ENCODE results near the gene PLA2G2D. TPM values are rescaled to one million over a fixed set of nuclear protein-coding genes. Genes with fewer than 3 reads are reported as not detected.

PLA2G2D gene
- total RNA-seq, 6 donors from 2014 or later: 0.13 to 0.29 TPM; not detected in 4

DNA sequence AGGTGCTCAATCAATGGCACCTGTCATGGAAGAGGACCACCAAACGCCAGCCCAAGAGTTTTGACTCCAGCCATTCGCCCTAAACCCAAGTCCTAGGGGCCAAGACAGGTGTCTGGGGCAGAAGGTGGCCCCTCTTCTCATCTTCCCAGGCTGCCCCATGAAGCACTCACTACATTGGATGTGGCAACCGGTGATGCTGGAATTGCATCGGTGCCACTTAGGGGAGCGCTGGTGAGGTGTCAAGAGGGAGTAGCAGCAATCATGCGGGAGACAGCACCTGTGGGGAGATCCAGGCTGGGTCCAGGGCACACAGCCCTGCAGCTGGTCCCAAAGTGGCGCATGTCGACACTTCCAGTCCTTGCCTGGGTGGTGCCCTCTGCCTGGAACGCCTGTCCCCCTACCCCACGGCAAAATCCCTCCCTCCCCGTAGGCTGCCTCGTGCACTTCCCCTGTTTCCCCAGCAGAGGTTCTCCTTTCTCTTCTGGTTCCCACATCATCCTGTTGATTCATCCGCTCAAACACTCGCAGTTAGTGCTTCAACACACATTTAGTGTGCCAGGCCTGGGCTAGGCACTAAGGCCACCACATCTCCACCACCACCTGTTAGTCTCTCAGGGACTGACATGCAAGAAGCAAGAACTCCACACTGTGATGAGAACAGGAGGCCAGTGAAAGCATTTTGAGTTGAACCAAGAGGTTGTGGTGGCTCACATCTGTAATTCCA is 18.5 kb downstream of the PLA2G2D start:
- WGBS, 2 donors: 11 to 40% methylated on average over 8 to 14 of the region's 14 CpGs
- DNase-seq (peak; percentile 30 to 48), ATAC-seq (ENCODE audit: low FRiP score in 2 of 2) (peak; percentile 73 to 90)
- TF ChIP-seq POLR2A (IDR thresholded peaks at IDR 0.05): no peak
- TF ChIP-seq POLR2AphosphoS5 (IDR thresholded peaks at IDR 0.05): no peak
- TF ChIP-seq EP300 (IDR thresholded peaks at IDR 0.05): no peak
- TF ChIP-seq CTCF (IDR thresholded peaks at IDR 0.05): peak; percentile 80 to 90 (median 86)
- no peak overlapping the region for H3K27ac ChIP-seq
- H3K36me3 ChIP-seq: no peaks in the 10 kb centered on the region
- peaks cover 0 to 12% (median 12%) of the 10 kb centered on the region in 4 donors for H3K4me1 ChIP-seq
- peaks cover 0 to 3% (median 0%) of the 10 kb centered on the region in 4 donors for H3K9me3 ChIP-seq
- H3K27me3 ChIP-seq: no peaks in the 10 kb centered on the region
- no peak overlapping the region for H3K4me3 ChIP-seq

DNA sequence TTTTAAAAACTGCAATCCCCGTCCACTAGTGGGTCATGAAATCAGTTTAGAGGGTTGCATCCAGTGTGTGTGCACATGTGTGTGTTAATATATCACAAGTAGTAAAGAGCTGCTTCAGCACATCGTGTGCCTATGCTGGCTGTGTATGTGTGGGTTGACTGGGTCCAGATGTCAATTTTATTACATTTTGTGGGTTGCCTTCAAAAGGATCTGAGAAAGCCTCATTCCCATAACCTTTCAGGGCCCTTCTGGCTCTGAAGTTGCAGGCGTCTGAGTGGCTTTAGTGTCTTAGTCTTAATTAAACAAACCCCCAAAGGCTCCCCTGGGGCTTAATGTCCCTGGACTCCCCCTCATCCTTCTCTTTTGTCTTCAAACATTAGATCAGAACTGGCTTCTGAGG is 19.8 kb downstream of the PLA2G2D start:
- TF ChIP-seq POLR2A (IDR thresholded peaks at IDR 0.05): no peak
- TF ChIP-seq POLR2AphosphoS5 (IDR thresholded peaks at IDR 0.05): peak; percentile 27 to 39
- no peak overlapping the region for H3K4me3 ChIP-seq
- H3K27me3 ChIP-seq: no peaks in the 10 kb centered on the region
- 55 to 70% methylated on average over 3 of the region's 3 CpGs for WGBS, 2 donors
- DNase-seq (no peak), ATAC-seq (ENCODE audit: low FRiP score in 2 of 2) (no peak)
- no peak overlapping the region for H3K27ac ChIP-seq
- peaks cover 0 to 3% (median 0%) of the 10 kb centered on the region in 4 donors for H3K9me3 ChIP-seq
- peaks cover 0 to 18% (median 13%) of the 10 kb centered on the region in 4 donors for H3K4me1 ChIP-seq
- no peaks in the 10 kb centered on the region for H3K36me3 ChIP-seq

DNA sequence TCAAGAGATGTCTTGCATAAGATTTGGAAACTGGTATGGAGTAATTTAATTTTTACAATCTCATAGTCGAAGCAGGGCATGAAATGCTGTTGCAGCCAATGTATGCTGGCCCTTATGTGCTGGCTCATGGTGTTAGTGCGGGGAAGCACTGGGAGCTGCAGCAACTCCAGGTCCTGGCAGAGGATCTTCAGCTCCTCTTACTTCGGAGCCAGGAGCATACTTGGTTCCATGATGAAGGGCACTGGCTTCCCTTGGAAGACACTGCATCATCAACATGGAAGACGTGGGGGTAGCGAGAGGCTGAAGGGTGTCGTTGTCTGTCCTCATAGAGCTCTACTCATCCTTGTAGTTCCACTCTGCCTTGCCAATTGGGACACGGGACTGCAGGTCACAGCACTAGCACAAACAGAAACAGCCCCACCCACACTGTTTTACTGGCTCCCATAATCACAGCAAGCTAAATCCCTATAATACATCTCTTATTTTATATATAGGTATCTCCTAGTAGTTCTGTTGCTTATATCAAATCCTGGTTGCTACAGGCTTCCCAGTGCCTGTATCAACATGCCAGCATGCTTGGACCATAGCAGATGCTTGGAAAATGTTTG is 22.4 kb downstream of the PLA2G2D start:
- H3K4me3 ChIP-seq: no peak overlapping the region
- H3K27me3 ChIP-seq: no peaks in the 10 kb centered on the region
- peaks cover 0 to 31% (median 19%) of the 10 kb centered on the region in 4 donors for H3K4me1 ChIP-seq
- 86 to 87% methylated on average over 4 to 7 of the region's 7 CpGs for WGBS, 2 donors
- ATAC-seq (ENCODE audit: low FRiP score in 2 of 2): no peak
- TF ChIP-seq POLR2AphosphoS5 (IDR thresholded peaks at IDR 0.05): no peak
- TF ChIP-seq POLR2A (IDR thresholded peaks at IDR 0.05): no peak
- no peak for TF ChIP-seq EP300 (IDR thresholded peaks at IDR 0.05)
- TF ChIP-seq CTCF (IDR thresholded peaks at IDR 0.05): no peak
- no peak for DNase-seq
- peaks cover 0 to 3% (median 0%) of the 10 kb centered on the region in 4 donors for H3K9me3 ChIP-seq
- no peaks in the 10 kb centered on the region for H3K36me3 ChIP-seq
- no peak overlapping the region for H3K27ac ChIP-seq

- TF ChIP-seq POLR2AphosphoS5 (IDR thresholded peaks at IDR 0.05) (peak in 1 of 2 donors; percentile 28), POLR2A (IDR thresholded peaks at IDR 0.05) (no peak), EP300 (IDR thresholded peaks at IDR 0.05) (peak in 1 of 4 donors; percentile 62), CTCF (IDR thresholded peaks at IDR 0.05) (no peak)
- peak in 1 of 2 donors; percentile 60 for DNase-seq
- 62 to 66% methylated on average over 5 of the region's 5 CpGs for whole genome bisulfite sequencing, 2 donors
These were observed 23.5 kb downstream of the PLA2G2D start for GRCh38 chr1:20095564-20096434.

More at GRCh38 chr1:20095564-20096434, 23.5 kb downstream of the PLA2G2D start:
- ATAC-seq (ENCODE audit: low FRiP score in 2 of 2): no peak
- H3K4me1 ChIP-seq: peaks cover 0 to 27% (median 11%) of the 10 kb centered on the region in 4 donors
- H3K4me3 ChIP-seq: no peak overlapping the region
- H3K36me3 ChIP-seq: no peaks in the 10 kb centered on the region
- H3K27ac ChIP-seq: no peak overlapping the region
- H3K27me3 ChIP-seq: no peaks in the 10 kb centered on the region
- H3K9me3 ChIP-seq: peaks cover 0 to 3% (median 0%) of the 10 kb centered on the region in 4 donors

Data from upper lobe of left lung (tissue), 6 donors.